Esophagus muscularis mucosa (tissue), 3 donors: Measurements from ENCODE around the gene SIK2.

Source experiments
- CTCF ChIP-seq, 3 experiments: fragments of 200-600 bp in 2 of 3; fragments of 450-650 bp in 1 of 3; sonication (generic) in 2 of 3; IDR thresholded peaks; one replicate each; pipeline ENCODE4 v1.5.1; 2017 to 2019; ENCODE audit warnings: antibody characterized with exemption in 3 of 3, mild to moderate bottlenecking in 2 of 3, moderate library complexity in 1 of 3
- POLR2A ChIP-seq: fragments of 450-650 bp; IDR thresholded peaks from one replicate; pipeline ENCODE4 v1.6.1; 2017; ENCODE audit warnings: antibody characterized with exemption, moderate library complexity, mild to moderate bottlenecking, low read depth
- POLR2AphosphoS5 ChIP-seq, 2 donors: sonication (generic); formaldehyde crosslinking; IDR thresholded peaks; one replicate each; pipeline ENCODE4 v1.6.1; 2017; ENCODE audit warnings: antibody characterized with exemption in 2 of 2

GRCh38 chr11:111581341-111581740 lies 20.9 kb upstream of the SIK2 start:
- TF ChIP-seq POLR2A = no peak
- no peak for TF ChIP-seq CTCF (IDR thresholded peaks at IDR 0.05)
- TF ChIP-seq POLR2AphosphoS5 (IDR thresholded peaks at IDR 0.05) = no peak
